Esophagus squamous epithelium (tissue), 4 donors: ENCODE results near the gene ALOXE3.

Source experiments
- CTCF ChIP-seq, 6 experiments: fragments of 450-650 bp in 4 of 6; fragments of 200-600 bp in 2 of 6; sonication (generic) in 2 of 6; IDR thresholded peaks; one replicate each; pipeline ENCODE4 v1.5.1; 2016 to 2019; ENCODE audit warnings: antibody characterized with exemption in 6 of 6, mild to moderate bottlenecking in 4 of 6, moderate library complexity in 4 of 6
- POLR2A ChIP-seq, 4 donors: fragments of 450-650 bp; IDR thresholded peaks; one replicate each; pipeline ENCODE4 v1.6.1; 2017; ENCODE audit warnings: antibody characterized with exemption in 4 of 4, mild to moderate bottlenecking in 4 of 4, moderate library complexity in 3 of 4

GRCh38 chr17:8158267-8159031, 40.1 kb upstream of the ALOXE3 start:
- peak; percentile 83 to 98 (median 94) for TF ChIP-seq CTCF (IDR thresholded peaks at IDR 0.05)
- peak in 1 of 4 donors; percentile 27 for TF ChIP-seq POLR2A (IDR thresholded peaks at IDR 0.05)
